Hepatocyte (in vitro differentiated cells): ENCODE measurements around the gene MCHR1.

ENCODE experiments used
- EZH2 ChIP-seq: fragments of 200-600 bp; sonication (generic); IDR thresholded peaks from 2 replicates; pipeline ENCODE4 v1.6.1; 2016; ENCODE audit warnings: antibody characterized with exemption, mild to moderate bottlenecking, borderline replicate concordance
- TF ChIP-seq, protein P1 (sequence below): fragments of 200-600 bp; sonication (generic); IDR thresholded peaks from 2 replicates; pipeline ENCODE4 v1.5.1; 2016; ENCODE audit warnings: antibody characterized with exemption, mild to moderate bottlenecking; ENCODE audit not compliant: poor library complexity

DNA sequence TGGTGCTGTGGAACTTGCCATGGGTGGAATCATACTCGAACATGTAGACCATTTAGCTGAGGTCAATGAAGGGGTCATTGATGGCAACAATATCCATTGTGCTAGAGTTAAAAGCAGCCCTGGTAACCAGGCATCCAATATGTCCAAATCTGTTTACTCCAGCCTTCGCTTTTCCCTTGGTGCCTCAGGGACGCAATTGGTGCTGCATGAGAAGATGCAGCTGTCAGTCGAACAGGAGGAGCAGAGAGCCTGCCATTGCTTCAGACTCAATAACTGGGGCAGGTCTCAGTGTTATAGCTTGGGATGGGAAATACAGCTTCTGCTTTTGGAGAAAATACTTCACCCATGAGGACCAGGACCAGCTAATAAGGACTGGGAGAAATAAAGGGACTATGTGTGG, 5.0 kb upstream of the MCHR1 start:
- TF ChIP-seq EZH2, result no peak
- TF ChIP-seq, protein P1, sequence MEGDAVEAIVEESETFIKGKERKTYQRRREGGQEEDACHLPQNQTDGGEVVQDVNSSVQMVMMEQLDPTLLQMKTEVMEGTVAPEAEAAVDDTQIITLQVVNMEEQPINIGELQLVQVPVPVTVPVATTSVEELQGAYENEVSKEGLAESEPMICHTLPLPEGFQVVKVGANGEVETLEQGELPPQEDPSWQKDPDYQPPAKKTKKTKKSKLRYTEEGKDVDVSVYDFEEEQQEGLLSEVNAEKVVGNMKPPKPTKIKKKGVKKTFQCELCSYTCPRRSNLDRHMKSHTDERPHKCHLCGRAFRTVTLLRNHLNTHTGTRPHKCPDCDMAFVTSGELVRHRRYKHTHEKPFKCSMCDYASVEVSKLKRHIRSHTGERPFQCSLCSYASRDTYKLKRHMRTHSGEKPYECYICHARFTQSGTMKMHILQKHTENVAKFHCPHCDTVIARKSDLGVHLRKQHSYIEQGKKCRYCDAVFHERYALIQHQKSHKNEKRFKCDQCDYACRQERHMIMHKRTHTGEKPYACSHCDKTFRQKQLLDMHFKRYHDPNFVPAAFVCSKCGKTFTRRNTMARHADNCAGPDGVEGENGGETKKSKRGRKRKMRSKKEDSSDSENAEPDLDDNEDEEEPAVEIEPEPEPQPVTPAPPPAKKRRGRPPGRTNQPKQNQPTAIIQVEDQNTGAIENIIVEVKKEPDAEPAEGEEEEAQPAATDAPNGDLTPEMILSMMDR, result no peak
